NOMO-1 treated with DMSO at 0.1 percent for 48 hours (cell line): ENCODE results near the gene PON3.
"Not testable (repeated sequence)": the region's sequence is repeated elsewhere in the genome, so short reads cannot be mapped to it uniquely, and the experiment has no call there.

Experiments
- DNase-seq: peaks from one replicate; lab custom pipeline; 2025; ENCODE audit not compliant: unreplicated experiment; lab: John Stamatoyannopoulos, UW

PON3 gene

DNA sequence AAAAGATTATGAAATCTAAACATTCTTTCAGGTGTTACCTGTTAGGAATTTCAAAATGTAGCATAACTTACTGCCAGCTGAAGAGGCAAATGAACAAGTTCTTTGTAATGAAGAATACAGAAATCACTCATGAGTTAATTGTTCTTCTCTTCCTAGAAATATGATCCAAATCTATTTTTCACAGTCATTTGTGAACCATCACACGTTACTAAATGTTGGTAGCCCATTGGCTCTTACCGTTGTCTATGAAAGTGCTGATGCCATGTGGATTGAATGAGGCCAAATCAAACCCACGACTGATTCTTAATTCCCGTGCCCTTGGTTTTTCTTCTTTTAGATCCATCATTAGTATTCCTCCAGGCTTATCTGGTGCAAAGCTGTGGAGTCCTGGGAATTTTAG, 15.9 kb upstream of the PON3 start:
- no peak for DNase-seq

DNA sequence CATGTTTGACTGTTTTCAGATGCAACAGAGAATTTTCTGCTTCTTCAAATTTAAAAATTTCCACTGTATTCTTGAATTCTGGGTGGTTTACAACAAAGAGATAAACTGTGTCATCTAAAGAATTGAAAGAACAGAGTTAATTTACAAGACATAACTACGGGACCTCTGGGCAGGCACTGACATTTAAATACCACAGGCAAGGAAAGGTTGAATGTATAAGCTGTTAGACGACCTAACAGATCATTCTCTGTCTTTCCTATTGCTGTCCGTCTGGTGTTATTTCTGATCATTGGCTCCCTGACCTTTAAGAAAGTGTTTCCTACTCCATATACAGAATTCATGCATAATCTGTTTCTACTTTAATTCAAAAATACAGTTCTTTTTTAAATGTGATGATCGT, 15.5 kb upstream of the PON3 start:
- no peak for DNase-seq

DNA sequence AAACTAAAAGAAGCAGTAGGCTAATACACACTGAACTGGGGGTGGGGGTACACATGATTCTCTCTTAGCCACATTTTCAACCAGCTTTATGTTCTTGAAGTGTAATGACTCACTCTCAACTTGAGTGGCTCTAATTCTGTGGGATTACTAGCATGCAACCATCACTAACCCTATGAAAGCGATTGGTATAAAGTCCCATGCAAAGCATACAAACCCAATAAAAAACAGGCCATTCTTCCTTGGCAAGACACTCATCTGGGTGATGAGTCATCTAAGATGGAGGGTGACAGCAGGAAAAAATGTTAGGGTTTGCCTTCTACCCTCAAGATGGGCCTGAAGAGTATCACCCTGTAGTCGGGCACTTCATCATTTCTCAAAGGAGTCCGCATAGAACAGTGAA, 14.9 kb upstream of the PON3 start:
- no peak for DNase-seq

DNA sequence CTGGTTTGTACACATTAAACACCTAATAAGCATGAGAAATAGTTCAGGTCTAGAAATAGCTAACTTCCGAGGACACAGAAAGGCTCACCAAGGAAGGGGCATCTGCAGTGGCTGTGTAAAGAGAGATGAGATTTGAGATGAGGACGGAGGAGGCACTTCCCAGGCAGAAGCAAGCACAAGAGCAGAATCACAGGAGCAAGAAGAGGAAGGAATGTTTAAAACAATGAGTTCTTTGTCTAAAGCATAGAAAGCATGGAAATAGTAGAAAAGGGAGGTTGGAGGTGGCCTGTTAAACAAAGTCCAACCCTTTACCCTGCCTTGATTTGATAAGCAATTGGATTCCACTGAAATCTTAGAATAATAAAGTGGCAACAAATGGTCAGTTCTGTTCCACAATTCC, 11.6 kb upstream of the PON3 start:
- no peak for DNase-seq

DNA sequence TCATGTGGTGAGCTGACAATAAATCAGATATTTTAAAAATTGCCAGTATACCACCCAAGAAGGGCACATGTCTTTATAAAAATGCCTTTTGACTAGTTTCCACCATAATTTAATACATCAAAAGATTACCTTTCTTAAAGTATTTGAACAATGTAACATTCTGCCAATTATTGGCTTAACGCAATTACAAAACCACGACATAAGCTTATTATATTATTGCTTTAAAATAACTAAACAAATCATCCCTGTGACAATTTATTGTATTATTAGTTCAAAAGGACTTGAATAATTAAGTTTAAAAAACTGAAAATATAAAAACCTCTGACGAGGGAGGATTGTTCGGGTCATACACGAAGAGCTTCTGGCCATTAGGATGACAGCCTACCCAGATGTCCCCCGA, 9.6 kb upstream of the PON3 start:
- DNase-seq, result no peak

DNA sequence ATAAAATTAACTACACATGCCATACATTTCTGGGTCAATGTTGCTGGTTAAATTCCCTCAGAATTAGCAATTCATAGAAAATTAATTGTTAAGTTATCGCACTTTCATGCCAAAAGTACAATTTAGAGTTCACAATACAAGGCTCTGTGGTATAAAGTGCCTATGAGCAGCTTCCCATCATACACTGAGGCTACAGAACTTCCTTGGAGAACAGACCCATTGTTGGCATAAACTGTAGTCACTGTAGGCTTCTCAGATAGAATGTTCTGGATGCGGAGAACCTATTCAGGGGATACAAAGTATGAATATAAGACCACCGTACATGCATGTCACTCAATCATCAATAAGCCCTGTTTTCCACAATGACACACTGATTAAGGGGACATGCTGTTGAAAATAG, 9.0 kb upstream of the PON3 start:
- DNase-seq, result no peak

DNA sequence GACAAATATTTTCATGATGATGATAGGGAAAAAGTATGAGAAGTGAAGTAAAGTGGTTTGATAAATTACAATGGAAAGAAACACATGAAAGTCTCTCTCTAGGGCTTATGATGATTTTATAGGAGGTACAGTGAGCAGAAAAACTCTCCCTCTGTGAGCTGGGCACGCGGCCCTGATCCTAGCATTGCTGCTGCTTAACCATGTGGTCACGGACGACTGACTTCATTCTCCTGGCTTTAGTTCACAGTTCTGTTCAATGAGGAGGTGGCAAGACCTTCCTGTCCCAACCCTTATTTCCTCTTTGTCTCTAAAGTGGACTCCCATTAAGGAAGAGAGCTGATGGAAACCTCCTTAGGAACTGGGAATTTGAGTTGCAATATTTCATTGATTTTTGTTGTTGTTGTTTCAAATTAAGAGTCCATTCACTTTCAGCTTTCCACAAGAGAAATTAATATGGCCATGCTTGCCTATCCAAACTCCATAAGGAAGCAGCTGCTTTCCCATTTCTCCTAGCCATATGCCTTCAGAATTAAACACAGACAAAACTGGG, 8.2 kb upstream of the PON3 start:
- DNase-seq, result no peak

DNA sequence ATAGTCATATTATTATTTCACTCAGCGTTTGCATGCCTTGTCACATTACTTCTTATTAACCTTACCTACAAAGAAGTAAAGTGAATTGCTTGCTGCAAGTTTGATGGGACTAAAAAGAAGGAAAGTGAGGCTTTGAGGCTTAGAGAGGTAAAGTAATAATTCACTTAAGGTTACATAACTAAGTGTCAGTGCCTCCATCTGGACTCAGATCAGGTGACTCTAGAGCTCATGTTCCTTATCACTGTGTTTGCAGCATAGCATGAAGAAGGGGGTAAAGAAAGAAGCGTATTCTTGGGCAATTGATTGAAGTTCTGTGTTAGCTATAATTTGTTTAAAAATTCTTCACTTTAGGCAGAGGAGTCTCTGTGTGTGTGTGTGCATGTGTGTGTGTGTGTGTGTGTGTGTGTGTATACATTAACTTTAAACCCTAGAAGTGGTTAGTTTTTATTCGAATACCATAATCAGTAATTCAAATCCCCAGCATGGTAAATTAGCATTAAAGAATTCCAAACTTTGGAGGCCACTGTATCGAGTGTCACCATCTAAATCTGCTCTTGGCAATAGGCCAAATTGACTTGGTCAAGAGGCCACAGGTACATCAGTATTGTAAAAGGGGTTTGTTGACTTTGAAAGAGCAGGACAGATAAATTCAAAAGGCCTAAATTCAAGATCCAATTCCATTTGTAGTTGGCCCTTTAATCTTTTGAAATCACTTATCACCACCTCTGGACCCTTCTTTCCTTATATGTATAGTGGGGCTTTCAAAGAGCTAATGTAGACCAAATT, 2.2 kb upstream of the PON3 start:
- no peak for DNase-seq

DNA sequence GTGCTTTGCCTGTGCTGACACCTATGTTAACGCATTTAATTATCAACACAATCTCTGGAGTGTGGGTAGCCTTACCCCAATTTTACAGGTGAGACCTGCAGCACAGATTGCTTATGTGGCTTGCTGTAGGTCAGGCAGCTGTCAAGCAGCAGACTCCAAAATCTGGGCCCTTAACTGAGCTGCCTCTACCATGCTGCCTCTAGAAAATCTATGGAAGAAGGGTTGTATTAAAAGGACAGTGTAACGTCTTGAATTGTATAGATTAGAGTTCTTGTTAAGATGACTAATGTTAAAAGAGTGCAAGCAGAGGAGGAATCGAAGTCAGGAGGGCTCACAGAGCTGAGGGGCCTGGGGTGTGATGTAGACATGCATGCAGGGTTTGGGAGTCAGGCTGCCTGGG, 1.2 kb upstream of the PON3 start:
- no peak for DNase-seq

DNA sequence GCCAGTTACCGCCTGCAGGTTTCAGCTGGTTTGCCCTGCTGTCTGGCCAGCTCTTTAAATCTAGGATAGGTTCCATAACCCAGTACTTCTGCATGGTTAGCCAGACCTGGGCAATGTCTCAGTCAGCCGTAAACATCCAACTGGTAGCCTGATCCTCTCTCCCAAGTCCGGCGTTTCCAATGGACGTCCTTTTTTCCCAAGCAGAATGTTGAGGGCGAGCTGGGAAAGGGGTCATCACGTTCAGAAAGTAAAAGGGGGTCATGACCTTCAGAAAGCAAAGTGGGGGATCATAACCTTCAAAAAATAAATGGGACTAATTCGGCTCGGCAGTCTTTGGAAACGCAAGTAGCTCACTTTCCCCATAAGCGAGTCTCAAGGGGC, 430 bp downstream of the PON3 start:
- DNase-seq, result no peak

DNA sequence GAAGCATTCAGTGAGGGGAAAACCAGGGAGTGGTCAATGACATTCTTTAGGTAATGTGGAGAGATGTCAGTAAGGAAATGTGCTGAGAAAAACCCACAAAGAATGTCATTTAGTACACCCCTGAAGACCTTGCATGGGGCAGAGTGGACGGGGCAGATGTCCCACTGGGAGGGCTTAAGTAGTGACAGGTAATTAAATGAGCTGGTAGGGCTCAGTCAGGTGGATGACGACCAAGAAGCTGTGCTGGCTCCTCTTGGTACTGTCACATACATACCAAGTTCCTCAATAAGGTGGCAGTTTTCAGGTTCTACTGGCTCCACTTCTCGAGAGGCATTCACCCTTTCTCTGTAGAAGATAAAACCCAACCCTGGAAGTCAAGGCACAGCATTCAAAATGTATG, 1.8 kb downstream of the PON3 start:
- no peak for DNase-seq

DNA sequence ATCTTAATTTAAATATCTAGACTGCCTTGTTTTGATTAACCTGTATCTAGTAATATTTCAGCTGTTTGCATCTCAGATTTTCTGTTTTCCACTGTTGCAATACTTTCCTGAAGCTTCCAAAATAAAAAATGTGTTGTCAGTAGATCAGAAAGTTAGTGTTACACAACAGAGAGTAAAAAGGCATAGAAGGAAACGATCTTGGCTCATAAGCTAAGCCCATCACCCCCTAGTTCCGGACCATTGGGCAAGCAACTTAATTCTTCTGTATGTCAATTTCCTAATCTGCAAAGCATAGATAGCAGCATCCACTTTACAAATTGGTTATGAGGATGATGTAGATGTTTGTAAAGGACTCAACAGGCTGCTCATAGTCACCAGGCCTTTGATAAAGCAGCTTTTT, 4.4 kb downstream of the PON3 start:
- DNase-seq, result no peak

DNA sequence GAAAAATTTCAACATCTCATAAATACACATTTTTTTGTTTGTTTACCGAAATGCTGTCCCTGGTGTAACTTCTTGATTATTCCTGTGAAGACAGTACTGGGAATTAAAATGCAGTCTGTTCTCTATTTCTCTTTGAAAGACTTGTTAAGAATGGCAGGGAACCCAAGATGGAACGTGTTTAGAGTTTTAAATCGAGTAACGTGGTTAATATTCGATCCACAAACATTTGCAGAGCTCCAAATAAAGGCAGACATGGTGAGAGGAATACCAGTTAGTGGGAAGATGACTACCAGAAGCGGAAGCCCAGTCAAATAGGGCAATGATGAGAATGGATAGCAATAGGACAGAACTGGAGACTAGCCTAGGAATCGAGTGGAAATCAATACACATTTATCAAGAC, 6.7 kb downstream of the PON3 start:
- DNase-seq, result no peak

DNA sequence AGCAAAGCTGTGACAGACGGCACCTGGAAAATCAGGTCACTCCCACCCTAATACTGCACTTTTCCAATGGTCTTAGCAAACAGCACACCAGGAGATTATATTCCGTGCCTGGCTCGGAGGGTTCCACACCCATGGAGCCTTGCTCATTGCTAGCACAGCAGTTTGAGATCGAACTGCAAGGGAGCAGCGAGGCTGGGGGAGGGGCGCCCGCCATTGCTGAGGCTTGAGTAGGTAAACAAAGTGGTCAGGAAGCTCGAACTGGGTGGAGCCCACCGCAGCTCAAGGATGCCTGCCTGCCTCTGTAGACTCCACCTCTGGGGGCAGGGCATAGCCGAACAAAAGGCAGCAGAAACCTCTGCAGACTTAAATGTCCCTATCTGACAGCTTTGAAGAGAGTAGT, 16.7 kb downstream of the PON3 start:
- DNase-seq, result not testable (repeated sequence)

DNA sequence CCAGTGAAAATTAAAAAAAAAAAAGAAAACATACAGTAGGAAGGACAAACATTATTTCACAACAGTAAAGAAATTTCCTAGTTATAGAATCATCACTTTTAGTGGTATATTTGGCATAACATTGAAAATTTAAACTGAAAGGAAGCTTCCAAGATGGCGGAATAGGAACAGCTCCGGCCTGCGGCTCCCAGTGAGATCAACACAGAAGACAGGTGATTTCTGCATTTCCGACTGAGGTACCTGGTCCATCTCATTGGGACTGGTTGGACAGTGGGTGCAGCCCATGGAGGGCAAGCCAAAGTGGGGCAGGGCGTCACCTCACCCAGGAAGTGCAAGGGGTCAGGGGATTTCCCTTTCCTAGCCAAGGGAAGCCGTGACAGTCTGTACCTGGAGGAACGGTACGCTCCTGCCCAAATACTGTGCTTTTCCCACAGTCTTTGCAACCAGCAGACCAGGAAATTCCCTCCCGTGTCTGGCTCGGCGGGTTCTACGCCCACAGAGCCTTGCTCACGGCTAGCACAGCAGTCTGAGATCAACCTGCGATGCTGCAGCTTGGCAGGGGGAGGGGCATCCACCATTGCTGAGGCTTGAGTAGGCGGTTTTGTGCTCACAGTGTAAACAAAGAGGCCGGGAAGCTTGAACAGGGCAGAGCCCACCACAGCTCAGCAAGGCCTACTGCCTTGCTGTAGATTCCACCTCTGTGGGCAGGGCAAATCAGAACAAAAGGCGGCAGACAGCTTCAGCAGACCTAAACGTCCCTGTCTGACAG, 19.4 kb downstream of the PON3 start:
- no peak for DNase-seq

DNA sequence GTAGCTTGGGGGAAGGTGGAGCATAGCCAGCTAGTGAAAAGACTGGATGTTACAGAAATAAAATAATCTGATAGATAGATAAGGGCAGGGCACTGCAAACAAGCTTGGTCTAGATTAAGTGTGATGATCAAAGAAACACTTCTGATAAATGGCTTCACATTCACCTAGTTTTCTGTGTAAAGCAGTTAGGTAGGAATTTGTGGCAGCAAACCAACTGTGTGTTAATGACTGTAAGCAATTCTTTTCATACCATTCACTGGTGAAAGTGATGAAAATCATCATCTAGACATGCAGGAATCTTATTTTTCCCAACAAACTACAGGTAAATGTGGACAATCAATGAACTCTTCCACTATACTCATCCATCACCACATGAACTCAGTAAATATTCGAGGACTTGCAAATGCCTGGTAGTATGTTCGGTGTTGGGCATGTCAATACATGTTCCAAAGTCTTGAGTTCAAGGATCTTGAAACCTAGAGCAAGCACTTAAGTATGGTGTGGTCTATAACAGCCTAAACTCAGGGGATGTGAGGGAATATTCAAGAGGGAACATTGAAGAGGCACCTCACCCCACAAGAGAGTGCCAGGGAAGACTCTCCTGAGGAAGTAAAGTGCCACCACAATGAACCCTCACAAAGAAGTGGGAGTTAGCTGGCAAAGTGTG, 20.5 kb downstream of the PON3 start:
- DNase-seq, result no peak

DNA sequence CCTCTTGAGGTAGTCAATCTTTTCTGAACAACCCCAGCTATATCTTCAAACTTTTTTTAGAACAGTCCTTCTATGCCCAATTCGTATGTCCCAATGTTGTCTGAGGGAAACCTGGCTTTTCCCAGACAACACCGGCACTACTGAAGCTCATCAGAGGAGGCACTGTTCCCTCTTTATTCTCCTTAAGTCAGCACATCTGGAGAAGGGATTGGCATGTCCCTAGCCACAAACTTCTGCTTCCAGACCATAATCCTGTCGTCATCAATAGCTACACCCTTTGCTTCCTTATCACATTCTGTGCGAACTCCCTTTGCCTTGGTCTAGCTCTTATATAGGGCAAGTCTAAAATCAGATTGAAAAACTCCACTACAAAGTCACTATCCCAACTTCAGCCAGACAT, 22.9 kb downstream of the PON3 start:
- no peak for DNase-seq

DNA sequence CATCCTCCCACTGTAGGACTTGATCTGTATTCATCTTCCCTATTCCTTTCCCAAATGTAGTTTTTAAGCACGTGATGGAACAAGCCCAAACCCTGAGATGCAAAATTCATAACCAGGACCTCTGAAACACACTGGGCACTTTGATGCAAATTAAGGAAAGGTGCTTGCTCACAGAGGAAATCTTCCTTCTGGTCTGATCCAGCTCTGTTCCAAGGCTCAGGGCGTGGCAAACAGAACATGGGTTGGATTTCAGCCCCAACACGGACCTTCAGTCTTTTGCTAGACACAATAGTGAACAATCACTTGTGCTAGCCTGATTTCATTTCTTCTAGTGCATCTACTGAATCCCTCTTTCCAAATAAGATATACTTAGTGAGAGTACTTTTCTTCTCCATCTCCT, 27.9 kb downstream of the PON3 start:
- DNase-seq, result no peak

DNA sequence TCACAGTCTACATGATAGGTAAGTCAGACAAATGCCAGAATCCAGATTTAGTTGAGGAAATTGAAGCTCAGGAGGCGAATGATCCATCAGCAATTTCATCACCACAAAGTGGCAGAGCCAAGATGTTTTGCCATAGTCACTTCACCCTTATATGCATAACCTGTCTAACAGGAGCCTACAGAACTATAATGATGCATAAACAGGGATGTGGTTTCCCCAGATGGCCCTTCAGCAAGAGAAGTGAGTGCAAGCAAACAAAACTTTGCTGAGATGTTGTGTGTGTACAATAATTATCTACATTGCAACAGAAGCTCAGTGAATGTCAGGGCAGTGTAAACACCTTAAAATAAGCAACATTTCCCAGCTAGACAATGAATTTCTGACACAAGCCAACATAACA, 28.6 kb downstream of the PON3 start:
- DNase-seq, result no peak

DNA sequence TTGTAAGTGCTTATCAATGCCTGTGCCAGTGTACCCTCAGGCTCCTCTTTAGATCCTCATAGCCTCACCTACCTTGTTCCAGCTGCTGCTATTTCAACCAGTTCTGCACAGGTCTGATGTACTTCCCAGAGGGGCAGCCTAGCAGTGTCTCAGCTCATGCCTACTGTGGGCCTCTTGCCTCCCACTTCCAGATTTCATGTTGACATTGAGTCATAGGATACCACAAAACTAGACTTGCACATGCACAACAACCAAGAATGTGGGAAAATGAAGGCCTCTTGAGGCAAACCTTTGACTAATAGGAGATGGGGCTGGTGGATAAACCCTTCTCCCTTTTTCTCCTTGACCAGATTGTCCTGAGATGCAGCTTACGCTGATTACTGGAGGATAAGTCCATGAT, 31.0 kb downstream of the PON3 start:
- no peak for DNase-seq

DNA sequence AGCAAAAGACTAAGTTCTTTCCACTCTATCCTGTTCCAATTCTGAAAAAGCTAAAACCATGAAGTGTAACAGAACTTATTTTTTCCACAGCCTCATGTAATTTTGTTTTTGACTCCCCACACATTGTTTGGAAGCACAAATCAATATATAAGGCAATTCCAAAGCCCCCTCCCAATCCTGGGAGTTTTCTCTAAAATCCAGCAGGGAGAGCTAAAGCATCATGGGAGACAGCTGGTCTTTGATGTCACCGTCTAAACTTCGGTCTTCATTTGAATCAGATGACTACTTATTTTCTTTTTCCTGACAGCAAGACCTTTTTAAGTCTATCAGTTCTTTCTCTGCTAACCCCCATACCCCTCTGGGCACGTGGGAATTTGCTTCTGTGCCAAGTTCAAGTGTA, 38.6 kb downstream of the PON3 start:
- DNase-seq, result no peak
